Stimulated activated naive CD4-positive, alpha-beta T cell treated with Interleukin-2 at 50 U/mL for 16 hours (primary cell): ENCODE data around the gene CLRN3.

Experiments used
- DNase-seq: peaks from one replicate; lab custom pipeline; 2025; lab: John Stamatoyannopoulos, UW

CLRN3 gene

GRCh38 chr10:127919418-127920271 lies 26.9 kb upstream of the CLRN3 start:
- no peak for DNase-seq

- no peak for DNase-seq
Measured at GRCh38 chr10:127918572-127918971, 25.8 kb upstream of the CLRN3 start.

- no peak for DNase-seq
Measured at GRCh38 chr10:127916826-127917225, 24.1 kb upstream of the CLRN3 start.

GRCh38 chr10:127915324-127915723 lies 22.6 kb upstream of the CLRN3 start:
- no peak for DNase-seq

GRCh38 chr10:127913368-127913759 lies 20.6 kb upstream of the CLRN3 start:
- no peak for DNase-seq

GRCh38 chr10:127912607-127913367 lies 20.0 kb upstream of the CLRN3 start:
- DNase-seq: no peak

- DNase-seq: no peak
Measured at GRCh38 chr10:127911867-127912257, 19.1 kb upstream of the CLRN3 start.

GRCh38 chr10:127911218-127911866 lies 18.6 kb upstream of the CLRN3 start:
- DNase-seq: no peak

- DNase-seq: no peak
Measured at GRCh38 chr10:127910464-127910770, 17.7 kb upstream of the CLRN3 start.

GRCh38 chr10:127909716-127910463 lies 17.1 kb upstream of the CLRN3 start:
- no peak for DNase-seq

- DNase-seq: no peak
Measured at GRCh38 chr10:127908959-127909267, 16.2 kb upstream of the CLRN3 start.

- no peak for DNase-seq
Measured at GRCh38 chr10:127908106-127908958, 15.6 kb upstream of the CLRN3 start.

GRCh38 chr10:127907411-127908105 lies 14.8 kb upstream of the CLRN3 start:
- peak; percentile 9 for DNase-seq

GRCh38 chr10:127906548-127907377 lies 14.0 kb upstream of the CLRN3 start, which contains the start of gene PTPRE:
Gene PTPRE, plus strand, starts transcription at chr10:127907103. Its CDS starts 133,779 bp downstream, at chr10:128040882.
- peak; percentile 61 for DNase-seq

- DNase-seq: no peak
Measured at GRCh38 chr10:127905848-127906261, 13.1 kb upstream of the CLRN3 start.

- no peak for DNase-seq
Measured at GRCh38 chr10:127905001-127905847, 12.5 kb upstream of the CLRN3 start.

- no peak for DNase-seq
Measured at GRCh38 chr10:127904311-127905000, 11.7 kb upstream of the CLRN3 start.

- no peak for DNase-seq
Measured at GRCh38 chr10:127903789-127904188, 11.0 kb upstream of the CLRN3 start.
